ENCODE measurements around the gene UQCRH. TPM values are rescaled to one million over a fixed set of nuclear protein-coding genes. Genes with fewer than 3 reads are reported as not detected.

Gene UQCRH
- total RNA-seq, 1 experiment from 2014 or later: 508 TPM

DNA sequence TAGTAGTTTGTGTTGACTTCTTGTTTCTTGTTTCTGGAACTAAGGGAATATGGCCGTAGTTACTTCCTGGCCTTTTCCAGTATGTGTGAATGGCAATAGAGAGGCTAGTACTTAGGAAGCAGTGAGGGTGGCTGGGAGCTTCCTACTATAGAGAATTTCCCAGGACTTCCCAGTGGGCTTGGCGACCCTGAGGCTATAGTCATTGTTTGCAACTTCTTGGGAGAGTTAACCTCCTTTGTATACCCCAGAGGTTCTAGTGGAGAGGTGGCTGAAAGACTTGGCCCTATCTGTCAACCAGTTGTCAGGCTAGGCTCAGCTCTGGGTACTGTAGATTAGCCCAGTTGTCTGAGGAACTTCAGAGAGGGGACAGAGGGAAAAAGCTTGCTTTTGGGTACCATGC, 40.4 kb upstream of the UQCRH start:
- no peak for DNase-seq
- Histone ChIP-seq H2BK20ac (ENCODE audit: low read depth, low read length, poor library complexity, severe bottlenecking) (no peak overlapping the region), H3K79me2 (ENCODE audit: insufficient read depth, low read length) (no peaks in the 10 kb centered on the region), H2BK15ac (ENCODE audit: low read depth, low read length) (no peak overlapping the region), H4K91ac (ENCODE audit: insufficient read length, low read depth, low read length) (no peak overlapping the region), H3K23me2 (ENCODE audit: insufficient read length, low read depth, low read length, poor library complexity, severe bottlenecking) (no peaks in the 10 kb centered on the region), H3K27me3 (ENCODE audit: insufficient read depth, low read length) (no peaks in the 10 kb centered on the region), H3K9me3 (ENCODE audit: control insufficient read depth, low read depth, low read length) (no peaks in the 10 kb centered on the region), H2BK120ac (ENCODE audit: low read depth, low read length, poor library complexity, severe bottlenecking) (no peak overlapping the region), H2AFZ (ENCODE audit: low read length) (no peak overlapping the region), H3K4me1 (ENCODE audit: insufficient read depth, low read length) (no peaks in the 10 kb centered on the region), H3K56ac (ENCODE audit: insufficient read length, low read depth, low read length) (no peak overlapping the region), H3K4ac (ENCODE audit: low read depth, low read length) (no peak overlapping the region), H3K4me2 (ENCODE audit: insufficient read depth, insufficient read length, low read length) (no peak overlapping the region), H2BK12ac (ENCODE audit: insufficient read length, low read depth, low read length) (no peak overlapping the region), H4K5ac (ENCODE audit: insufficient read length, low read depth, low read length) (no peak overlapping the region), H3K18ac (ENCODE audit: insufficient read length, low read depth, low read length) (no peak overlapping the region), H3K79me1 (ENCODE audit: insufficient read depth, low read depth, low read length, poor library complexity, severe bottlenecking) (no peaks in the 10 kb centered on the region), H3K27ac (ENCODE audit: insufficient read length, low read depth, low read length) (no peak overlapping the region), H4K20me1 (ENCODE audit: control insufficient read depth, insufficient read depth, insufficient read length) (no peaks in the 10 kb centered on the region), H2BK5ac (ENCODE audit: insufficient read length, low read length) (no peak overlapping the region), H4K8ac (replicated peaks; ENCODE audit: insufficient read length, low read depth, low read length) (no peak overlapping the region), H3K9ac (ENCODE audit: extremely low read depth, insufficient read length, low read length) (no peak overlapping the region), H2AK5ac (ENCODE audit: insufficient read length, low read length) (no peak overlapping the region), H3K14ac (ENCODE audit: insufficient read depth, low read length) (no peak overlapping the region), H3K23ac (ENCODE audit: insufficient read length, low read depth, low read length) (no peak overlapping the region), H3T11ph (ENCODE audit: low read length) (no peak overlapping the region)
- H3K9me3 Mint-ChIP-seq: no peaks in the 10 kb centered on the region
- H3K4me1 Mint-ChIP-seq: no peaks in the 10 kb centered on the region
- TF ChIP-seq, protein P1, sequence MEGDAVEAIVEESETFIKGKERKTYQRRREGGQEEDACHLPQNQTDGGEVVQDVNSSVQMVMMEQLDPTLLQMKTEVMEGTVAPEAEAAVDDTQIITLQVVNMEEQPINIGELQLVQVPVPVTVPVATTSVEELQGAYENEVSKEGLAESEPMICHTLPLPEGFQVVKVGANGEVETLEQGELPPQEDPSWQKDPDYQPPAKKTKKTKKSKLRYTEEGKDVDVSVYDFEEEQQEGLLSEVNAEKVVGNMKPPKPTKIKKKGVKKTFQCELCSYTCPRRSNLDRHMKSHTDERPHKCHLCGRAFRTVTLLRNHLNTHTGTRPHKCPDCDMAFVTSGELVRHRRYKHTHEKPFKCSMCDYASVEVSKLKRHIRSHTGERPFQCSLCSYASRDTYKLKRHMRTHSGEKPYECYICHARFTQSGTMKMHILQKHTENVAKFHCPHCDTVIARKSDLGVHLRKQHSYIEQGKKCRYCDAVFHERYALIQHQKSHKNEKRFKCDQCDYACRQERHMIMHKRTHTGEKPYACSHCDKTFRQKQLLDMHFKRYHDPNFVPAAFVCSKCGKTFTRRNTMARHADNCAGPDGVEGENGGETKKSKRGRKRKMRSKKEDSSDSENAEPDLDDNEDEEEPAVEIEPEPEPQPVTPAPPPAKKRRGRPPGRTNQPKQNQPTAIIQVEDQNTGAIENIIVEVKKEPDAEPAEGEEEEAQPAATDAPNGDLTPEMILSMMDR (conservative IDR thresholded peaks at IDR 0.05): no peak
- peaks cover 58 to 94% (median 88%) of the 10 kb centered on the region in 3 experiments; a peak in 6 of 7 replicates for H3K36me3 Mint-ChIP-seq (ENCODE audit: insufficient read depth in 1 of 3, low read depth in 3 of 3)
- H3K27me3 Mint-ChIP-seq (ENCODE audit: low read depth): no peaks in the 10 kb centered on the region
- no peak overlapping the region for H3K4me3 Mint-ChIP-seq
- WGBS (ENCODE audit: extremely low coverage, insufficient read length, low lambda C conversion rate): no CpG with 5 or more reads among the region's 2 CpGs
- no peak overlapping the region; a peak in 1 of 7 replicates for H3K27ac Mint-ChIP-seq
